HepG2 (cell line): ENCODE measurements around the gene ARHGAP45. TPM values are rescaled to one million over a fixed set of nuclear protein-coding genes. Genes with fewer than 3 reads are reported as not detected.
A peak's percentile ranks its signal among the peaks of the same experiment; 100 is the strongest.

Source experiments
- ATAC-seq: fragments of 200-7000 bp; cut with Tn5 transposase; 3 replicates; pipeline ENCODE4 v1.9.1; 2020; ENCODE audit warnings: mild to moderate bottlenecking, moderate library complexity
- BruUV-seq: library from RNA; stranded (reverse); fragments of 400-500 nt; replicated peaks from 2 replicates; lab custom pipeline; 2021; lab: Mats Ljungman, UMichigan
- CTCF ChIA-PET: fragments of 300-600 bp; formaldehyde crosslinking; extraction: SDS; loops from one replicate; lab custom pipeline; 2021; ENCODE audit warnings: low total read pairs, inconsistent platforms, low intra/inter-chr PET ratio; lab: Yijun Ruan, JAX
- POLR2A ChIA-PET: fragments of 350-600 bp; sonication (Branson Sonifier 250); formaldehyde crosslinking; loops from one replicate; lab custom pipeline; 2020; ENCODE audit warnings: antibody characterized with exemption, inconsistent platforms; lab: Yijun Ruan, JAX
- DNase-seq: peaks from one replicate; pipeline ENCODE4 v3.0.0-alpha.2; 2015; ENCODE audit warnings: low spot score
- FAIRE-seq: peaks from 3 replicates; lab custom pipeline; 2011; peaks lifted over from hg19 to GRCh38; lab: Jason Lieb, UNC
- H2AFZ ChIP-seq: one replicate; pipeline ENCODE4 v1.6.1; 2011; ENCODE audit warnings: low read length, inconsistent platforms
- H3K27ac ChIP-seq: fragments of 300-600 bp; 3 replicates; pipeline ENCODE4 v1.8.0; 2011; ENCODE audit warnings: mixed run types, mild to moderate bottlenecking, mixed read lengths, low read length, inconsistent platforms; ENCODE audit not compliant: insufficient read depth; ENCODE audit errors: extremely low read length
- H3K27me3 ChIP-seq, 2 experiments: fragments of 200-600 bp in 1 of 2; 2 replicates in 1 of 2; 3 replicates in 1 of 2; pipeline versions ENCODE4 v1.6.0 to v1.8.0; 2011; ENCODE audit warnings: low read length in 2 of 2, mild to moderate bottlenecking in 2 of 2, moderate library complexity in 2 of 2, inconsistent platforms in 1 of 2; ENCODE audit not compliant: insufficient read depth in 2 of 2, control insufficient read depth in 1 of 2
- H3K36me3 ChIP-seq, 2 experiments: fragments of 200-600 bp in 1 of 2; replicated peaks in 1 of 2; 2 replicates in 1 of 2; 3 replicates in 1 of 2; pipeline versions ENCODE4 v1.5.1 to v1.8.0; 2011; ENCODE audit warnings: low read length in 2 of 2, inconsistent platforms in 1 of 2; ENCODE audit not compliant: insufficient read depth in 2 of 2, control insufficient read depth in 1 of 2
- H3K4me1 ChIP-seq: 2 replicates; pipeline ENCODE4 v1.5.1; 2012; ENCODE audit warnings: low read length, inconsistent platforms; ENCODE audit not compliant: insufficient read depth
- H3K4me2 ChIP-seq: 2 replicates; pipeline ENCODE4 v1.6.0; 2011; ENCODE audit warnings: low read depth, low read length, inconsistent platforms
- H3K4me3 ChIP-seq, 3 experiments: fragments of 200-600 bp in 1 of 3; sonication (generic), shearing (Covaris generic) in 1 of 3; replicated peaks in 1 of 3; 2 replicates each; pipeline ENCODE4 v1.5.1; 2011 to 2016; ENCODE audit warnings: low read length in 3 of 3, inconsistent platforms in 2 of 3, low read depth in 2 of 3, mild to moderate bottlenecking in 2 of 3, control low read depth in 1 of 3, mixed read lengths in 1 of 3; ENCODE audit not compliant: insufficient read depth in 1 of 3
- H3K79me2 ChIP-seq: one replicate; pipeline ENCODE4 v1.6.1; 2011; ENCODE audit warnings: low read length, inconsistent platforms; ENCODE audit not compliant: insufficient read depth
- H3K9ac ChIP-seq: 2 replicates; pipeline ENCODE4 v1.6.0; 2011; ENCODE audit warnings: mild to moderate bottlenecking, low read depth, low read length, inconsistent platforms; ENCODE audit not compliant: insufficient read depth
- H3K9me3 ChIP-seq: 2 replicates; pipeline ENCODE4 v1.5.1; 2012; ENCODE audit warnings: mild to moderate bottlenecking, low read length
- H4K20me1 ChIP-seq: 2 replicates; pipeline ENCODE4 v1.6.0; 2011; ENCODE audit warnings: inconsistent platforms, mild to moderate bottlenecking, low read length, moderate library complexity; ENCODE audit not compliant: insufficient read depth
- ATAD3A ChIP-seq: sonication (generic); formaldehyde crosslinking; IDR thresholded peaks from 2 replicates; pipeline ENCODE4 v1.4.0; 2020; ENCODE audit warnings: missing genetic modification reagents
- ATF5 ChIP-seq: sonication (generic); formaldehyde crosslinking; IDR thresholded peaks from 2 replicates; pipeline ENCODE4 v1.4.0; 2020; ENCODE audit warnings: mild to moderate bottlenecking, low read depth, missing genetic modification reagents
- HNRNPK ChIP-seq: fragments of 200-400 bp; formaldehyde crosslinking; IDR thresholded peaks from 2 replicates; pipeline ENCODE4 v1.6.1; 2018; ENCODE audit warnings: low read length, low read depth, moderate library complexity, mild to moderate bottlenecking; ENCODE audit not compliant: poor library complexity, severe bottlenecking
- SAP130 ChIP-seq: IDR thresholded peaks from 2 replicates; pipeline ENCODE4 v1.6.1; 2016; ENCODE audit warnings: low read depth
- ZBTB33 ChIP-seq: sonication (generic); formaldehyde crosslinking; IDR thresholded peaks from 2 replicates; pipeline ENCODE4 v1.4.0; 2020; ENCODE audit warnings: missing genetic modification reagents
- ZNF205 ChIP-seq: IDR thresholded peaks from 2 replicates; pipeline ENCODE4 v1.6.1; 2018; ENCODE audit warnings: missing biosample characterization, missing genetic modification reagents
- ZNF276 ChIP-seq: sonication (generic); formaldehyde crosslinking; IDR thresholded peaks from 2 replicates; pipeline ENCODE4 v1.4.0; 2020; ENCODE audit warnings: mild to moderate bottlenecking, low read depth, missing genetic modification reagents
- WGBS: methylation state at CpG from one replicate; pipeline ENCODE4 v1.1.6; 2017; ENCODE audit warnings: low lambda C conversion rate; 5-methylcytosine and 5-hydroxymethylcytosine counted together
- in situ Hi-C: cut with HindIII; loops from 2 replicates; pipeline ENCODE4 v1.10.0; 2017; ENCODE audit warnings: low pct_unique_long_range_greater_than_20kb; ENCODE audit not compliant: extremely low pct_ligation_motif_present
- intact Hi-C: fragments of 100-400 bp; cut with micrococcal nuclease; formaldehyde crosslinking; loops from one replicate; pipeline ENCODE4 v1.10.0; 2022; ENCODE audit not compliant: unreplicated experiment
- polyA plus RNA-seq, 8 experiments: library from polyadenylated mRNA; depleted of rRNA in 3 of 8; stranded (reverse) in 7 of 8; unstranded in 1 of 8; fragments of >200 nt; fragmentation: Illumina TruSeq in 4 of 8; extraction: Trizol in 4 of 8; gene quantifications; 2 replicates each; pipeline versions ENCODE4 v1.2.1 to v1.2.3, GENCODE V29; 2011 to 2016; ENCODE audit warnings: low read depth in 4 of 8, missing spikeins in 1 of 8, mixed read lengths in 1 of 8; ENCODE audit not compliant: insufficient read depth in 1 of 8
- total RNA-seq, 5 experiments: library from RNA; depleted of rRNA; stranded (reverse); fragments of >200 nt; fragmentation: Illumina TruSeq; extraction: Trizol; gene quantifications; 2 replicates each; pipeline ENCODE4 v1.2.3, GENCODE V29; 2016; ENCODE audit warnings: low read depth in 1 of 5

Gene ARHGAP45
- total and polyA plus RNA-seq, 2 of the 13 experiments (the other 11 are each of a cell fraction or from before 2014, with no cell fraction given), result 0.84 to 32.0 TPM

GRCh38 chr19:1049800-1050199 is 17.2 kb upstream of the ARHGAP45 start:
- in situ Hi-C loops, result no loop called here
- ATAC-seq, result no peak
- DNase-seq, result no peak
- intact Hi-C loops, result loop anchor here (10.0 kb wide), 1 partner anchor 55 kb away; the partner anchor contains the start of gene GPX4
- no peak overlapping the region for H3K4me2 ChIP-seq
- H3K27ac ChIP-seq, result no peak overlapping the region
- no peaks in the 10 kb centered on the region for H3K27me3 ChIP-seq
- no TSS peak for BruUV-seq
- no peaks in the 10 kb centered on the region for H3K79me2 ChIP-seq
- peaks cover 43% of the 10 kb centered on the region for H3K4me1 ChIP-seq
- ChIA-PET CTCF (no interaction called here), POLR2A (no interaction called here)
- H3K9me3 ChIP-seq, result no peaks in the 10 kb centered on the region
- peaks cover 4 to 13% of the 10 kb centered on the region in 2 experiments; a peak in 3 of 5 replicates for H3K36me3 ChIP-seq
- WGBS, result 87% methylated on average over 11 of the region's 11 CpGs
- TF ChIP-seq ZNF205 (no peak), ZBTB33 (CRISPR knock-in tag) (0 out of 2 replicates have a peak, but pooled peaks have one; percentile 41), HNRNPK (peak; percentile 0)
- no peak overlapping the region for H3K9ac ChIP-seq
- H4K20me1 ChIP-seq, result no peaks in the 10 kb centered on the region
- no peak overlapping the region for H2AFZ ChIP-seq
- FAIRE-seq, result no peak
- H3K4me3 ChIP-seq, result no peak overlapping the region

- H3K4me1 ChIP-seq, result peaks cover 32% of the 10 kb centered on the region
- FAIRE-seq (no peak), DNase-seq (no peak), ATAC-seq (peak; percentile 74)
- intact Hi-C loops, result loop anchor here (10.0 kb wide), 1 partner anchor 54 kb away; the partner anchor contains the start of gene GPX4
- H3K4me3 ChIP-seq, result peak overlapping the region; percentile 62 to 75 (median 64); a peak in 5 of 6 replicates
- WGBS, result 2% methylated on average over 17 of the region's 31 CpGs
- peak overlapping the region; percentile 69 for H3K9ac ChIP-seq
- peak overlapping the region; percentile 75 for H3K27ac ChIP-seq
- no peaks in the 10 kb centered on the region for H4K20me1 ChIP-seq
- CTCF ChIA-PET, result no interaction called here
- H3K9me3 ChIP-seq, result no peaks in the 10 kb centered on the region
- POLR2A ChIA-PET, result interaction anchor here (0.6 to 1.9 kb wide), 12 partner anchors 8 to 132 kb away, joined by 3 to 9 read pairs (median 4); partner anchors contain the start of genes ABCA7 and ARHGAP45
- H2AFZ ChIP-seq, result peak overlapping the region; percentile 71
- no TSS peak for BruUV-seq
- peak overlapping the region; percentile 85 for H3K4me2 ChIP-seq
- peaks cover 7 to 21% of the 10 kb centered on the region in 2 experiments; a peak in 3 of 5 replicates for H3K36me3 ChIP-seq
- no peaks in the 10 kb centered on the region for H3K27me3 ChIP-seq
- H3K79me2 ChIP-seq, result no peaks in the 10 kb centered on the region
- in situ Hi-C loops, result no loop called here
- 0 out of 2 replicates have a peak, but pooled peaks have one; percentile 31 for TF ChIP-seq ATF5
- TF ChIP-seq SAP130 (CRISPR knock-in tag), result peak; percentile 88
- peak; percentile 77; the same call in 1 of the 2 replicates for TF ChIP-seq ZNF276 (CRISPR knock-in tag)
- no peak for TF ChIP-seq ATAD3A
Observed at GRCh38 chr19:1050989-1051788, 15.8 kb upstream of the ARHGAP45 start.
